GF-D8 (cell line): ENCODE data around the gene CLEC7A.

Experiments used
- DNase-seq: peaks from one replicate; lab custom pipeline; 2025; lab: John Stamatoyannopoulos, UW

CLEC7A gene

GRCh38 chr12:10094646-10095395, 35.2 kb downstream of the CLEC7A start:
- no peak for DNase-seq

GRCh38 chr12:10088955-10089900, 40.8 kb downstream of the CLEC7A start:
- no peak for DNase-seq

GRCh38 chr12:10088031-10088430, 42.0 kb downstream of the CLEC7A start:
- DNase-seq, result no peak

GRCh38 chr12:10086387-10086786, 43.6 kb downstream of the CLEC7A start:
- no peak for DNase-seq

GRCh38 chr12:10084733-10085132, 45.3 kb downstream of the CLEC7A start:
- DNase-seq, result no peak

GRCh38 chr12:10082117-10082874, 47.7 kb downstream of the CLEC7A start:
- no peak for DNase-seq

DNA sequence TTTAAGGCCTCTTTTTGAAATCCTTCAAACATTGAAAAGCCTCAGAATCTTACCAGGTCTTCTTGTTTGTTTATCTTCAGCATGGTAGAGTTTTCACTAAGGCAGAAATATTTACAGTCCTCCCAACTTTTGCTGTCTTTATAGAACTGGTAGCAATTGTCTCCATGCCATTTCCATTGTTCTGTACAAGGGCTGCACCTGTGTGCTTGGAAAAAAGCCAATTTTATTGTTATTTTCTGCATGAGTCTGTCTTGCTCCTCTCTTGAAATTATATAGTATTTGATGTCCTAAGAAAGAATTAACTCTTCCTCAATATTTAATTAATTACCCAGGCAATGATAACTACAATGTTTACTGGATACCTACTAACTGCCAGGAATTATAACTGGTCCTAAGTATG, 54.5 kb downstream of the CLEC7A start:
- no peak for DNase-seq

- no peak for DNase-seq
These were observed 56.7 kb downstream of the CLEC7A start for GRCh38 chr12:10073261-10073660.

DNA sequence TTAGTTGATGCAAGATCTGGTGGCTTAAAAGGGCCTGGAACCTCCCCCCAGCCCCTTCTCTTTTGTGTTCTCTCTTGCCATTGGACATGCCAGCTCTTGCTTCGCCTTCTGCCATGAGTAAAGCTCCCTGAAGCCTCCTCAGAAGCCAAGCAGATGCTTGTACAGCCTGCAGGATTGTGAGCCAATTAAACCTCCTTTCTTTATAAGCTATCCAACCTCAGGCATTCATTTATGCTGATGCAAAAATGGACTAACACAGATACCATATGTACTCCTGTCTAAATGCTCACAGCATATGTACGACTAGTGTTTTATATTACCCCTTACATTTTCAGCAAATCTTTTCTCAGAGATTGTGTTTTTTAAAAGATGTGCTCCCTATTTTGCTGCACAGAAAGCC, 57.9 kb downstream of the CLEC7A start:
- DNase-seq, result no peak

- DNase-seq, result no peak
These were observed 59.6 kb downstream of the CLEC7A start for GRCh38 chr12:10070380-10070779.

GRCh38 chr12:10069976-10070375, 60.0 kb downstream of the CLEC7A start:
- no peak for DNase-seq

- peak; percentile 52 for DNase-seq
These were observed 60.9 kb downstream of the CLEC7A start for GRCh38 chr12:10069099-10069498.

- DNase-seq, result peak; percentile 70
These were observed 61.4 kb downstream of the CLEC7A start for GRCh38 chr12:10068644-10069043.

- no peak for DNase-seq
These were observed 62.1 kb downstream of the CLEC7A start for GRCh38 chr12:10067942-10068341.

DNA sequence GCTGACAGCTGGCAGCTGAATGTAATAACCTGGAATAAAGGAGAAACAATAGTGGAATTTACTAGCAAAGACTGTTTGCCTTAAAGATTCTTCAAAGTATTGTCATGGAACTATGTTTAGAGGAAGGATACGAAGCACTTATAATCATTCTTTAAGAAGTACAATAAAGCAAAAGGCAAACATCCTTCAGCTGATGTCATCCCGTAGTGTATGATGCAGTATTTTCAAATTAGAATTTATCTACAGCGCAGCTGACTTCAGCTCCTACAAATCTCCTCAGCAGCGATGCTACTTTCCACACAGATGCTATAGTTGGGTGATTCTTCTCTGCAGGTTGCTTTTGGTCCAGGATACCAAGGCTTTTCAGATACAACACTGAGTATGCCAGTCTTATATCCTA, 62.7 kb downstream of the CLEC7A start:
- DNase-seq, result no peak
